RWPE2 (cell line): ENCODE measurements around the gene SLC1A4.

Experiments used
- ATAC-seq: fragments of 200-7000 bp; cut with Tn5 transposase; 3 replicates; pipeline ENCODE4 v1.9.1; 2021; ENCODE audit warnings: low read depth
- DNase-seq: peaks from one replicate; pipeline ENCODE4 v3.0.0-alpha.2; 2020; ENCODE audit warnings: low spot score
- H3K27ac ChIP-seq: fragments of 450-650 bp; 2 replicates; pipeline ENCODE4 v1.5.1; 2017; ENCODE audit warnings: mild to moderate bottlenecking; ENCODE audit not compliant: poor library complexity, severe bottlenecking
- H3K27me3 ChIP-seq: fragments of 250-450 bp; sonication (Bioruptor Pico); 2 replicates; pipeline ENCODE4 v1.5.1; 2021; ENCODE audit warnings: mild to moderate bottlenecking, moderate library complexity; ENCODE audit not compliant: insufficient read depth, poor library complexity, severe bottlenecking
- H3K36me3 ChIP-seq: fragments of 250-450 bp; sonication (Bioruptor Pico); 2 replicates; pipeline ENCODE4 v1.5.1; 2020; ENCODE audit warnings: low read depth, mild to moderate bottlenecking, moderate library complexity
- H3K4me1 ChIP-seq: fragments of 250-450 bp; sonication (Bioruptor Pico); 2 replicates; pipeline ENCODE4 v1.5.1; 2021; ENCODE audit warnings: mild to moderate bottlenecking, moderate library complexity; ENCODE audit not compliant: insufficient read depth, poor library complexity, severe bottlenecking
- H3K4me3 ChIP-seq: fragments of 250-450 bp; sonication (Bioruptor Pico); 2 replicates; pipeline ENCODE4 v1.5.1; 2021; ENCODE audit warnings: mild to moderate bottlenecking, moderate library complexity; ENCODE audit not compliant: severe bottlenecking
- H3K9me3 ChIP-seq: fragments of 250-450 bp; sonication (Bioruptor Pico); 2 replicates; pipeline ENCODE4 v1.5.1; 2021; ENCODE audit warnings: mild to moderate bottlenecking, moderate library complexity; ENCODE audit not compliant: severe bottlenecking
- CTCF ChIP-seq: fragments of 450-650 bp; IDR thresholded peaks from one replicate; pipeline ENCODE4 v1.5.1; 2017; ENCODE audit warnings: mild to moderate bottlenecking, moderate library complexity; ENCODE audit not compliant: poor library complexity, severe bottlenecking

SLC1A4 gene

GRCh38 chr2:64982311-64982857, 6.8 kb upstream of the SLC1A4 start:
- Histone ChIP-seq H3K27me3 (peaks cover 3% of the 10 kb centered on the region), H3K36me3 (no peaks in the 10 kb centered on the region), H3K4me1 (peaks cover 9% of the 10 kb centered on the region), H3K4me3 (no peak overlapping the region), H3K9me3 (no peaks in the 10 kb centered on the region), H3K27ac (no peak overlapping the region)
- TF ChIP-seq CTCF, result no peak
- ATAC-seq (no peak), DNase-seq (no peak)

GRCh38 chr2:64982932-64983331, 6.3 kb upstream of the SLC1A4 start:
- H3K4me3 ChIP-seq, result no peak overlapping the region
- no peak for TF ChIP-seq CTCF
- peaks cover 9% of the 10 kb centered on the region for H3K4me1 ChIP-seq
- ATAC-seq, result no peak
- peaks cover 3% of the 10 kb centered on the region for H3K27me3 ChIP-seq
- no peak for DNase-seq
- no peak overlapping the region for H3K27ac ChIP-seq
- H3K36me3 ChIP-seq, result no peaks in the 10 kb centered on the region
- H3K9me3 ChIP-seq, result no peaks in the 10 kb centered on the region

- no peak overlapping the region for H3K4me3 ChIP-seq
- ATAC-seq, result no peak
- no peak for DNase-seq
These were observed 3.8 kb upstream of the SLC1A4 start for GRCh38 chr2:64985447-64985846.

GRCh38 chr2:64987001-64987955, 1.9 kb upstream of the SLC1A4 start:
- ATAC-seq (no peak), DNase-seq (no peak)
- no peaks in the 10 kb centered on the region for H3K36me3 ChIP-seq
- no peak for TF ChIP-seq CTCF
- peak overlapping the region; percentile 50 for H3K27ac ChIP-seq
- no peaks in the 10 kb centered on the region for H3K9me3 ChIP-seq
- peak overlapping the region; percentile 52 for H3K4me3 ChIP-seq
- peaks cover 6% of the 10 kb centered on the region for H3K4me1 ChIP-seq
- peaks cover 3% of the 10 kb centered on the region for H3K27me3 ChIP-seq

More at GRCh38 chr2:64985447-64985846, 3.8 kb upstream of the SLC1A4 start:
- Histone ChIP-seq H3K4me1 (peaks cover 6% of the 10 kb centered on the region), H3K36me3 (no peaks in the 10 kb centered on the region), H3K9me3 (no peaks in the 10 kb centered on the region), H3K27ac (no peak overlapping the region), H3K27me3 (peaks cover 3% of the 10 kb centered on the region)
- no peak for TF ChIP-seq CTCF
